GM12878 (cell line): ENCODE measurements around the gene ATP6V1G2. TPM values are rescaled to one million over a fixed set of nuclear protein-coding genes. Genes with fewer than 3 reads are reported as not detected.

Experiments
- ATF3 ChIP-seq: IDR thresholded peaks from 2 replicates; pipeline ENCODE4 v1.6.1; 2011; ENCODE audit warnings: low read depth, mild to moderate bottlenecking, low read length, moderate library complexity, borderline replicate concordance; ENCODE audit errors: extremely low read depth
- BHLHE40 ChIP-seq, 2 experiments: fragments of 450-650 bp in 1 of 2; IDR thresholded peaks; 2 replicates each; pipeline ENCODE4 v1.6.1; 2011 to 2017; ENCODE audit warnings: low read depth in 2 of 2, borderline replicate concordance in 1 of 2, improper control_type of control experiment in 1 of 2, low read length in 1 of 2, mild to moderate bottlenecking in 1 of 2
- BMI1 ChIP-seq: fragments of 450-650 bp; IDR thresholded peaks from 2 replicates; pipeline ENCODE4 v1.6.1; 2016; ENCODE audit warnings: mild to moderate bottlenecking, moderate library complexity, borderline replicate concordance
- CEBPZ ChIP-seq: fragments of 150-350 bp; IDR thresholded peaks from 2 replicates; pipeline ENCODE4 v1.6.1; 2016; ENCODE audit warnings: low read depth, low read length
- CHD2 ChIP-seq: IDR thresholded peaks from 2 replicates; pipeline ENCODE4 v1.6.1; 2011; ENCODE audit warnings: low read depth, low read length, improper control_type of control experiment, borderline replicate concordance
- EP300 ChIP-seq, 2 experiments: fragments of 150-350 bp in 1 of 2; IDR thresholded peaks; 2 replicates each; pipeline ENCODE4 v1.6.1; 2011 to 2012; ENCODE audit warnings: low read depth in 2 of 2, low read length in 2 of 2, borderline replicate concordance in 1 of 2, improper control_type of control experiment in 1 of 2, inconsistent platforms in 1 of 2; ENCODE audit not compliant: control insufficient read depth in 1 of 2
- HDAC2 ChIP-seq: fragments of 200-600 bp; sonication (generic); IDR thresholded peaks from 2 replicates; pipeline ENCODE4 v1.6.1; 2017
- IKZF2 ChIP-seq, 2 experiments: fragments of 450-650 bp; IDR thresholded peaks; 2 replicates each; pipeline ENCODE4 v1.6.1; 2017; ENCODE audit warnings: mild to moderate bottlenecking in 2 of 2, moderate library complexity in 2 of 2
- KAT2A ChIP-seq: conservative IDR thresholded peaks from 2 replicates; pipeline ENCODE4 v1.6.1; 2011; ENCODE audit warnings: low read depth, low read length; ENCODE audit not compliant: control insufficient read depth
- MTA2 ChIP-seq: fragments of 450-650 bp; IDR thresholded peaks from 2 replicates; pipeline ENCODE4 v1.6.1; 2016; ENCODE audit warnings: low read depth, mild to moderate bottlenecking, moderate library complexity
- NR2F1 ChIP-seq: fragments of 450-650 bp; conservative IDR thresholded peaks from 2 replicates; pipeline ENCODE4 v1.6.1; 2017; ENCODE audit warnings: mild to moderate bottlenecking
- RELA ChIP-seq: fragments of 450-650 bp; IDR thresholded peaks from 2 replicates; pipeline ENCODE4 v1.8.0; 2014; ENCODE audit warnings: borderline replicate concordance; ENCODE audit not compliant: partially characterized antibody
- SMAD1 ChIP-seq: fragments of 450-650 bp; IDR thresholded peaks from 2 replicates; pipeline ENCODE4 v1.6.1; 2018; ENCODE audit warnings: mild to moderate bottlenecking, low read depth; ENCODE audit not compliant: partially characterized antibody
- SUPT20H ChIP-seq: IDR thresholded peaks from 2 replicates; pipeline ENCODE4 v1.6.1; 2011; ENCODE audit warnings: low read depth, mild to moderate bottlenecking, low read length, moderate library complexity, borderline replicate concordance; ENCODE audit not compliant: control insufficient read depth
- YY1 ChIP-seq: IDR thresholded peaks from 2 replicates; pipeline ENCODE4 v1.6.1; 2011; ENCODE audit warnings: low read depth, mild to moderate bottlenecking, low read length
- ZBED1 ChIP-seq: IDR thresholded peaks from 2 replicates; pipeline ENCODE4 v1.6.1; 2016; ENCODE audit warnings: borderline replicate concordance
- ZBTB33 ChIP-seq: fragments of 450-650 bp; IDR thresholded peaks from 2 replicates; pipeline ENCODE4 v1.6.1; 2017; ENCODE audit warnings: mild to moderate bottlenecking
- ZNF592 ChIP-seq: fragments of 450-650 bp; IDR thresholded peaks from 2 replicates; pipeline ENCODE4 v1.6.1; 2017; ENCODE audit warnings: mild to moderate bottlenecking, moderate library complexity
- polyA plus RNA-seq, 11 experiments: library from polyadenylated mRNA; depleted of rRNA in 4 of 11; unstranded in 6 of 11; stranded (reverse) in 5 of 11; fragments of >200 nt; fragmentation: Nextera tagmentation in 4 of 11; fragmentation: Illumina TruSeq in 1 of 11; extraction: Ambion mirVana in 4 of 11; extraction: Trizol in 1 of 11; gene quantifications; 1 replicate in 1 of 11; 2 replicates in 10 of 11; pipeline versions ENCODE4 v1.2.1 to v1.2.3, GENCODE V29; 2011 to 2016; ENCODE audit warnings: inconsistent platforms in 2 of 11, missing spikeins in 2 of 11, low read depth in 1 of 11
- total RNA-seq, 4 experiments: library from RNA; depleted of rRNA in 3 of 4; stranded (reverse); fragments of >200 nt in 3 of 4; fragmentation: Illumina TruSeq in 1 of 4; extraction: Trizol in 1 of 4; gene quantifications; 2 replicates each; pipeline versions ENCODE4 v1.2.1 to v1.2.3, GENCODE V29; 2013 to 2021

ATP6V1G2 gene
- total and polyA plus RNA-seq, 10 of the 15 experiments (the other 5 are each of a cell fraction or from before 2014, with no cell fraction given), result 0.45 to 8.9 (median 2.8) TPM

- TF ChIP-seq CEBPZ (no peak), CHD2 (0 out of 2 replicates have a peak, but pooled peaks have one; percentile 18), ATF3 (no peak), BMI1 (no peak), SMAD1 (no peak), IKZF2 (IDR thresholded peaks at IDR 0.05) (no peak; a peak in 1 of 4 replicates), ZNF592 (no peak), SUPT20H (no peak), ZBED1 (no peak), MTA2 (no peak), RELA (no peak), NR2F1 (peak; percentile 87), KAT2A (no peak), HDAC2 (no peak), YY1 (0 out of 2 replicates have a peak, but pooled peaks have one; percentile 16), EP300 (IDR thresholded peaks at IDR 0.05; ENCODE audit: borderline replicate concordance in 1 of 2, control insufficient read depth in 1 of 2, low read depth in 2 of 2, low read length in 2 of 2) (peak in 1 of 2 experiments; percentile 16; a peak in 1 of 4 replicates), ZBTB33 (no peak), BHLHE40 (IDR thresholded peaks at IDR 0.05; ENCODE audit: borderline replicate concordance in 1 of 2, low read depth in 2 of 2, low read length in 1 of 2) (peak in 1 of 2 experiments; percentile 9; a peak in 1 of 4 replicates)
These were observed 21.3 kb upstream of the ATP6V1G2 start (continued) for GRCh38 chr6:31567531-31568370.
